Breast epithelium (tissue), 4 donors: ENCODE data around the gene RAC3. TPM values are rescaled to one million over a fixed set of nuclear protein-coding genes. Genes with fewer than 3 reads are reported as not detected.

Experiments
- DNase-seq, 2 donors: peaks; one replicate each; pipeline ENCODE4 v3.0.0-alpha.2; 2019; ENCODE audit warnings: low spot score in 2 of 2
- H3K27ac ChIP-seq, 2 donors: fragments of 200-600 bp; sonication (generic) in 1 of 2; one replicate each; pipeline ENCODE4 v1.5.1; 2016 to 2019; ENCODE audit warnings: mild to moderate bottlenecking in 1 of 2
- H3K27me3 ChIP-seq, 2 donors: fragments of 200-600 bp; sonication (generic) in 1 of 2; one replicate each; pipeline versions ENCODE4 v1.5.1 to v1.6.0; 2017 to 2019; ENCODE audit warnings: control low read depth in 1 of 2, mild to moderate bottlenecking in 1 of 2
- H3K36me3 ChIP-seq: fragments of 200-600 bp; one replicate; pipeline ENCODE4 v1.5.1; 2019
- H3K4me1 ChIP-seq, 2 donors: fragments of 200-600 bp; sonication (generic); one replicate each; pipeline ENCODE4 v1.5.1; 2016 to 2019; ENCODE audit warnings: control low read depth in 1 of 2
- H3K4me3 ChIP-seq, 3 donors: fragments of 200-600 bp; sonication (generic); 1 replicate in 2 of 3; 2 replicates in 1 of 3; pipeline ENCODE4 v1.5.1; 2016 to 2019; ENCODE audit warnings: mild to moderate bottlenecking in 3 of 3, moderate library complexity in 2 of 3
- H3K9me3 ChIP-seq, 2 donors: fragments of 200-600 bp; sonication (generic) in 1 of 2; one replicate each; pipeline ENCODE4 v1.5.1; 2016 to 2019; ENCODE audit warnings: control low read depth in 1 of 2
- POLR2A ChIP-seq: fragments of 450-650 bp; IDR thresholded peaks from one replicate; pipeline ENCODE4 v1.6.1; 2016; ENCODE audit warnings: antibody characterized with exemption, mild to moderate bottlenecking, moderate library complexity
- POLR2AphosphoS5 ChIP-seq, 3 donors: sonication (generic); formaldehyde crosslinking; IDR thresholded peaks; one replicate each; pipeline ENCODE4 v1.6.1; 2017; ENCODE audit warnings: antibody characterized with exemption in 3 of 3
- intact Hi-C: fragments of 100-400 bp; cut with DNase I; formaldehyde crosslinking; loops from one replicate; pipeline ENCODE4 v1.15.1; 2023; ENCODE audit warnings: low total_unique reads
- total RNA-seq, 3 donors: library from RNA; depleted of rRNA; stranded (reverse); fragments of >200 nt; gene quantifications; one replicate each; pipeline ENCODE4 v1.1.0, GENCODE V29; 2016
- TF ChIP-seq, protein P1 (sequence below), 3 donors: fragments of 450-650 bp; IDR thresholded peaks; one replicate each; pipeline ENCODE4 v1.5.1; 2016 to 2017; ENCODE audit warnings: antibody characterized with exemption in 3 of 3, mild to moderate bottlenecking in 3 of 3, moderate library complexity in 3 of 3

Gene RAC3
- total RNA-seq, 3 donors from 2014 or later, result 7.6 to 23.0 (median 16.1) TPM

DNA sequence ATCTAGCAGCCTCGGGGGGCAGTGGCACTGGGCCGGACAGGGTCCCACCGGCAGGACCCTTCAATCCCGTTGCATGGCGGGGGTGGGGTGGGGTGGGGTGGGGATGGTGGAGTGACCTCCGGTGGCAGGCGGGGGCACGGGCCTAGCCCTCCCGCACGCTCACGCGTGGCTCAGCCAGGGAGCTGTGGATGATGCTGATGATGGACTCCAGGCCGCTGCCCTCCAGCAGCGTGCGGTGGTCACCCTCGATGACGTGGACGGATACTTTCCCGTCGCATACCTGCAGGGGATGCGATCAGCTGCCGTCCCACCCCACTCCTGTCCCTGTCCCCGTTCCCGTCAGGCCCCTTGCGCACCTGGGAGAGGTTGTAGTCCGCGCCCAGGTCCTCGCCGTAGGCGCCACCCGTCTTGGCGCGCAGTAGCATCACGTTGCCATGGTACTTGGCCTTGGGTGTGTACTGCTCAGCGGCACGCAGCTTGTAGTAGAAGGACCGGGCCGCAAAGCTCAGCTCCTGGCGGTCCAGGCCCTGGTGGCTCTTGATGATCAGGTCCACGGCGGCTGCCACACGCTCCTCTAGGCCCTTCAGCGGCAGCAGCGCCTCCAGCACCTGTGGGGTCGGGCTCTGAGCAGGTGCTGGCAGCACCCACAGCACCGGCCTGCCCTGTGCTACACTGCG lies 47.7 kb downstream of the RAC3 start:
- Histone ChIP-seq H3K9me3 (no peaks in the 10 kb centered on the region), H3K36me3 (peaks cover 26% of the 10 kb centered on the region), H3K4me1 (no peaks in the 10 kb centered on the region), H3K27ac (peak overlapping the region in 1 of 2 donors; percentile 82), H3K4me3 (no peak overlapping the region), H3K27me3 (no peaks in the 10 kb centered on the region)
- TF ChIP-seq, protein P1, sequence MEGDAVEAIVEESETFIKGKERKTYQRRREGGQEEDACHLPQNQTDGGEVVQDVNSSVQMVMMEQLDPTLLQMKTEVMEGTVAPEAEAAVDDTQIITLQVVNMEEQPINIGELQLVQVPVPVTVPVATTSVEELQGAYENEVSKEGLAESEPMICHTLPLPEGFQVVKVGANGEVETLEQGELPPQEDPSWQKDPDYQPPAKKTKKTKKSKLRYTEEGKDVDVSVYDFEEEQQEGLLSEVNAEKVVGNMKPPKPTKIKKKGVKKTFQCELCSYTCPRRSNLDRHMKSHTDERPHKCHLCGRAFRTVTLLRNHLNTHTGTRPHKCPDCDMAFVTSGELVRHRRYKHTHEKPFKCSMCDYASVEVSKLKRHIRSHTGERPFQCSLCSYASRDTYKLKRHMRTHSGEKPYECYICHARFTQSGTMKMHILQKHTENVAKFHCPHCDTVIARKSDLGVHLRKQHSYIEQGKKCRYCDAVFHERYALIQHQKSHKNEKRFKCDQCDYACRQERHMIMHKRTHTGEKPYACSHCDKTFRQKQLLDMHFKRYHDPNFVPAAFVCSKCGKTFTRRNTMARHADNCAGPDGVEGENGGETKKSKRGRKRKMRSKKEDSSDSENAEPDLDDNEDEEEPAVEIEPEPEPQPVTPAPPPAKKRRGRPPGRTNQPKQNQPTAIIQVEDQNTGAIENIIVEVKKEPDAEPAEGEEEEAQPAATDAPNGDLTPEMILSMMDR (IDR thresholded peaks at IDR 0.05), result no peak
- TF ChIP-seq POLR2AphosphoS5 (IDR thresholded peaks at IDR 0.05), result peak in 1 of 3 donors; percentile 47
- intact Hi-C loops, result no loop called here
- DNase-seq, result no peak

GRCh38 chr17:82080048-82080788 lies 48.7 kb downstream of the RAC3 start:
- Histone ChIP-seq H3K4me3 (no peak overlapping the region), H3K36me3 (peaks cover 36% of the 10 kb centered on the region), H3K27ac (no peak overlapping the region), H3K27me3 (no peaks in the 10 kb centered on the region), H3K4me1 (no peaks in the 10 kb centered on the region), H3K9me3 (no peaks in the 10 kb centered on the region)
- intact Hi-C loops, result loop anchor here (10.0 kb wide), 1 partner anchor 45 kb away; the partner anchor contains the start of genes DCXR and RAC3
- DNase-seq, result no peak
- TF ChIP-seq POLR2A, result no peak
- TF ChIP-seq, protein P1 (IDR thresholded peaks at IDR 0.05), result no peak
- TF ChIP-seq POLR2AphosphoS5 (IDR thresholded peaks at IDR 0.05), result no peak

GRCh38 chr17:82080789-82081464 lies 49.4 kb downstream of the RAC3 start:
- H3K36me3 ChIP-seq, result peaks cover 39% of the 10 kb centered on the region
- H3K27ac ChIP-seq, result no peak overlapping the region
- no peaks in the 10 kb centered on the region for H3K4me1 ChIP-seq
- DNase-seq, result no peak
- TF ChIP-seq POLR2A (no peak), POLR2AphosphoS5 (IDR thresholded peaks at IDR 0.05) (no peak)
- TF ChIP-seq, protein P1 (IDR thresholded peaks at IDR 0.05), result no peak
- H3K27me3 ChIP-seq, result no peaks in the 10 kb centered on the region
- intact Hi-C loops, result loop anchor here (10.0 kb wide), 1 partner anchor 46 kb away; the partner anchor contains the start of genes DCXR and RAC3
- no peak overlapping the region for H3K4me3 ChIP-seq
- H3K9me3 ChIP-seq, result no peaks in the 10 kb centered on the region

- no peaks in the 10 kb centered on the region for H3K4me1 ChIP-seq
Observed at GRCh38 chr17:82081546-82081945, 50.1 kb downstream of the RAC3 start.

More at GRCh38 chr17:82081546-82081945, 50.1 kb downstream of the RAC3 start:
- DNase-seq, result no peak
- Histone ChIP-seq H3K27ac (no peak overlapping the region), H3K36me3 (peaks cover 45% of the 10 kb centered on the region), H3K4me3 (no peak overlapping the region), H3K9me3 (no peaks in the 10 kb centered on the region), H3K27me3 (no peaks in the 10 kb centered on the region)
- TF ChIP-seq POLR2AphosphoS5 (IDR thresholded peaks at IDR 0.05) (no peak), POLR2A (no peak)
- TF ChIP-seq, protein P1 (IDR thresholded peaks at IDR 0.05), result no peak
- intact Hi-C loops, result loop anchor here (10.0 kb wide), 1 partner anchor 47 kb away; the partner anchor contains the start of genes DCXR and RAC3
